ENCODE data around the gene GPALPP1.
"Not testable (repeated sequence)": the region's sequence is repeated elsewhere in the genome, so short reads cannot be mapped to it uniquely, and the experiment has no call there.

The GPALPP1 gene

GRCh38 chr13:45007823-45008222, 18.5 kb downstream of the GPALPP1 start:
- no peak for DNase-seq

DNA sequence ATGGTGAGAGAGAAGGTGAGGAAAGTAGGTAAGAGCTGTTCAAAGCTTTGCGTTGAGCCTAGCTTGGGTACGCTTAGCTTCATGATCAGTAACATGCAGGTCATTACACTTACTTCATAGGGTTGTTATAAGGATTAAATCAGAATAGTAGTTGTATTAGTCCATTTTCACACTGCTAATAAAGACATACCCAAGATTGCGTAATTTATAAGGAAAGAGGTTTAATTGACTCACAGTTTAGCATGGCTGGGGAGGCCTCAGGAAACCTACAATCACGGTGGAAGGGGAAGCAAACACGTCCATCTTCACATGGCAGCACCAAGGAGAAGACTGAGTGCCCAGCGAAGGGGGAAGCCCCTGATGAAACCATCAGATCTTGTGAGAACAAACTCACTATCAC, 21.9 kb downstream of the GPALPP1 start:
- no peak for DNase-seq

GRCh38 chr13:45015300-45015699, 26.0 kb downstream of the GPALPP1 start:
- DNase-seq, result no peak

- no peak for DNase-seq
These were observed 27.6 kb downstream of the GPALPP1 start for GRCh38 chr13:45016792-45017425.

- DNase-seq, result not testable (repeated sequence)
These were observed 30.6 kb downstream of the GPALPP1 start for GRCh38 chr13:45019981-45020380.

- no peak for DNase-seq
These were observed 31.9 kb downstream of the GPALPP1 start for GRCh38 chr13:45021250-45021649.

GRCh38 chr13:45024847-45025246, 35.5 kb downstream of the GPALPP1 start:
- no peak for DNase-seq

- no peak for DNase-seq
These were observed 45.0 kb downstream of the GPALPP1 start for GRCh38 chr13:45034342-45034741.

GRCh38 chr13:45036206-45036605, 46.9 kb downstream of the GPALPP1 start:
- DNase-seq, result no peak

DNA sequence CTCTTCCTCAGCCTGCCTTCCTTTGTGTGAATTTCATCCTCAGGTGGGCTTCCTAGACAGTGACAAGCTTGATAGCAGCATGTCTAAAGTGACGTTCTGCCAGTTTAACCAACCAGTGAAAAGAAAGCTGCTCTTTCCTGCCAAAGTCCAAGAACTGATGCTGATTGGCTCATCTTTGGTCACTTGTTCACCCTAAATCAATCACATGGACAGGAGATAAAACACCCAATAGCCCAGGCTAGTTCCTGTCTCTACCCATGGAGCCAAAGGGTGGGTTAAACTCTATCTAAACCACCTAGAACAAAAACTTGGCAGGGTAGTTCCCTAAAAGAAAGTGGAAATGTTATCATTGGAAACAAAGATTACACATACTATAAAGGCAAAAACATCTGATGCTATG, 50.8 kb downstream of the GPALPP1 start:
- no peak for DNase-seq

DNA sequence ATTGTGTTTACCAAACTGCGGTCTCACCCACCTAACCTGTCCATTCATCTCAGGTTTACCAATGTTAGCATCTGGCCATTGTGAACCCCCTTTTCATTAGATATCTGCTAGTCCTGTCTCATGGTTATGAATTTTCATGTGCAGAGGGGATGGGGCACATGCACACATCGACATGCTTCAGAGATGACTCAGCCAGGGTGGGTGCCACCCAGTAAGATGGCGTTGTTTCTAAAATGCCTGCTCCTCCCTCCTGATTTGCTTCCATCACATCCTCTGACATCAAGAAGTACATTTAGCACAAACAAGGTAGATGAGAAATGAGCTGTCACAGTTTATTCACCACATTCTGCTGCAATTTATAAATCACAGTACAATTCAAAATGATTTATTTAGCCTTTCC, 51.3 kb downstream of the GPALPP1 start:
- DNase-seq, result no peak

DNA sequence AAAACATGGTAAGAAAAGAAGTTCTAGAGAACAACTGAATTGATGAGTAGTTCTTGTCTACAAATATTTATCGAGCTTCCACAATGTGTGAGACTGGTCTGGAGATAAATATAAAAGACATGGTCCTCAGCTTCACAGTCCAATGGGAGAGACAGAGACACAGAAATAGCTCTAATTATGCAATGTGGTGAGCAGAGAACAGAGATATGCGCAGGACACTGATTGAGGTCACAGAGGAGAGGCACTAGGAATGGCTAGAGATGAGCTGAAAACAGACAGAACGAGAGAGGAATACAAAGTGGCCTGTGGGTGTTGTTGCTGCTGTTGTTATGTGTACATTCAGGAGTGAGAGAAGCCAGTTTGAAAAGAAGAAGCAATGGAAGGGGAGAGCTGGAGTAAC, 53.2 kb downstream of the GPALPP1 start:
- DNase-seq, result no peak

DNA sequence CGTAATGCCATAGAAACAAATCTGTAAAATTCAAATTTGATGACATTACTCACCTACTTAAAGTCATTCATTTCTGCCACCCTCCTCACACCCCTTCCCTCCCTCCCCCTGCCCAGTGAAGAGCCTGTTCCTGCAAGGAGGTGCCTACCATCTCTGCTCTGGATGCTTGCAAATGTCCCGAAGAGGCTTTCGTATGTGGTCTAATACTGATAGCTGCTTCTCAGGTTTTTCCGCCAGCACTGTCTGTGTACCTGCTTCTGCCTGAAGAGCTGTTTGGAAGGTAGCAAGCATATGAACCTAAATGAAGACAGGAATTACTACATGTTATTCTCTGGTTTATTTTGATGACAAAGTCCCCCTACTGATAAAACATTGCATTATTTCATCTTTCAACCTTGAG, 57.1 kb downstream of the GPALPP1 start:
- DNase-seq, result no peak

DNA sequence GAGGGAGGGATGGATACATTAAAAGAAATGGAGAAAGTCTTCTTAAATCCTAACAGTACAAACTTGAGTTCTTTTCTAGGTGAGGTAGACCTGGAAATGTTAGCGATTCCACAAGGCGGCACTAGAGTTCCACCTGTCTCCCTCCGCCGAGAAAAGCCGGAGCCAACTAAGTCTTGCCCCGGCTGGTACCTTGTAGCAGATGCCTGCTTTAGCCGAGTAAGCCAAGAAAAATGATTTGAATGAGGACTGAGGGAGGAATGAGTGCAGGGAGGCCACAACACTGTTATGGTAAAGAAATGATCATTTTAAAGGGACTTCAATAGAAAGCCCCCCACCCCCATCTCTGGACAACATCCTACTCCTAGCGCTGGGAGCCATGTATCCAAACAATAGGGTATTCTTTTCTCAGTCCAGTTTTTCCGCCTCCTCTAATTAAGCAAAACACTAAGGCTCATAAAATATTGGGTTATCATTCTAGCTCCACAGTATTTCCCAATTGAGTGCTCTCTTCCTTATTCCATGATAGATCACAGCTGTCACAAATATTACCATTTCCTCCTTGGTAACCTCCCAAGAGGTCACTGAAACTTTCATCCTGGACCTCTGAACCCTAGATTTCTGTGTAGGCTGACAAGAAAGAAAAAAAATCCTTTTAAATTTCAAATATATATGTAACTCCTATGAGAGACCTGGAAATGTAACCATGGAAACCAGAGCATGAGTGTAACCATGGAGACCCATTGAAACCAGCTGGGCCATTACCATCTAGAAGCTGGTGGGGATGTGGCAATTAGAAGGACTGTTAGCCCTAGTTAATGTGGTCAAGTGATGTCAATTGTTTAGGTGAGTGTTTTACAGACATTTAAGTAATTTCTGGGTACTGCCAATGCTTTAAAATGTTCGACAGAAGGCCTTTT, 58.3 kb downstream of the GPALPP1 start:
- peak; percentile 40 for DNase-seq

- DNase-seq, result no peak
These were observed 59.6 kb downstream of the GPALPP1 start for GRCh38 chr13:45048890-45049407.

GRCh38 chr13:45049478-45049877, 60.1 kb downstream of the GPALPP1 start:
- no peak for DNase-seq

DNA sequence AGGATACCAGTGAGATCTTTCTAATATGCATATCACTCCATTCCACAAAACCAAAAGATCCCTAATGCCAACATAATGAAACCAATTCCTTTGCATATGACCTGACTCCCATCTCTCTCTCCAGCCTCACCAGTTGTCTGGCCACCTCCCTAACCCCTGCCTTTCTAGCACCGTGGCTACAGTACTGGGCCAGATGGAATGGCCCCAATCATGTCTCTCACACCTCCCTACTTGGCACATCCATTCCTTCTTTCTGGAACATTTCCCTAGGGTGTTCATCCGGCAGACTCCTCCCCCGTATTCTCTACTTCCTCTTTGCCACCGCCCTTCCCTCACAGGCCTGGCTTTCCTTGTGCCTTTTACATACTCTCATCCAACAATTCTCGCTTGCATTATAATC, 62.0 kb downstream of the GPALPP1 start:
- DNase-seq, result no peak

DNA sequence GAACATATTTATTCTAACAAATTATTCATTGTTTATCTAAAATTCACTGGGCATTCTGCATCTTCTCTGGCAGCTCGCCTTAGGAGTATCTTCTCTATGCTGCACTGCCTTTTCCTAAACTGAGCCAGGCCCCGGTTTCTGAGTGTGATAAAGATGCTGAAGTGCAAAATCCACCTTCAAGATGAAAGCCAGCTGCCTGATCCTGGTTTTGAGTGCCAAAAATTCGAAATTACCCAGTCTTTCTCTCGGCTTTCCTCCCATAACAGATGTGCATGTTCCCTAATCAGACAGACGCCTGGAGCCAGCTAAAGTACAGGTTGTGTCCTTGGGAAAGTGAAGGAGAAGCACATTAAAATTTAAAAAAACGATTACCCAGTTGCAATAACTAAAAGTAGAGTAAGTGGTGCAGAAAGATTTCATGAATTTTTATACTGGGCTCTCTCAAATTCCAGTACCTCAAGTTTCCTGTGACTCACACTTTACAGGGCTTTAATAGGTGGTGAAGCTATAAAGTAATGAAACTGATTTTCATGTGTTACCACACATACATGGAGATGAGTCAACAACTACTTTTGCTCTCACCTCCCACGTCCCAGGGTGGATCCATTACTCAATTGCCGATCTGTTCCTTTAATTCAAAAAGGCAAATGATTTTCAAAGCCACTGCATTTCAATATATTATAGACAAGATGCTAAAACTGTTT, 66.0 kb downstream of the GPALPP1 start:
- DNase-seq, result no peak

GRCh38 chr13:45055902-45056648, 66.7 kb downstream of the GPALPP1 start:
- DNase-seq, result no peak

GRCh38 chr13:45060062-45060461, 70.7 kb downstream of the GPALPP1 start:
- no peak for DNase-seq

DNA sequence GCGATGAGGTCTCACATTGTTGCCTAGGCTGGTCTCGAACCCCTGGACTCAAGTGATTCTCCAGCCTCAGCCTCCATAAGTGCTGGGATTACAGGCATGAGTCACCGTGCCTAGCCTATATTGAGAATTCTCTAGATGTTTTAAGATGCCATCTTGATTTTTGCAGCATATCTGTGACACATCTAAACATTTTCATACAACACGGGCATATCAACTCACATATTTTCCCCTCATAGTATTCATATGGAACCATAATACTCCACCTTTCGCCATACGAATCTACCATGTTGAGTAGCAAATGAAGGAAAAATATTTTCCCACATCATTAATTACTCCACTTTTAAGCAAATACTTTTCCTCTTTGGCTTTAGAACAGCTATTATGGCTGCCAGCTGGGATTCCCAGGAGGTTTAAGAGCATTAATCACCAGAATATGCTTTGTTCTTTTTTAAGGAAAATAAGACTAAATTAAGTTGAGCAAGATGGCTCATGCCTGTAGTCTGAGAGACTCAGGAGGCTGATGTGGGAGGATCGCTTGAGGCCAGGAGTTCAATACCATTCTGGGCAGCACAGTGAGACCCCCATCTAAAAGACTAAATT, 74.0 kb downstream of the GPALPP1 start:
- no peak for DNase-seq

GRCh38 chr13:45063889-45064288, 74.6 kb downstream of the GPALPP1 start:
- DNase-seq, result not testable (repeated sequence)
